K562 (cell line): ENCODE results near the gene NARF. TPM values are rescaled to one million over a fixed set of nuclear protein-coding genes. Genes with fewer than 3 reads are reported as not detected.

Source experiments
- ATAC-seq: fragments of 200-7000 bp; cut with Tn5 transposase; 3 replicates; pipeline ENCODE4 v1.9.1; 2020; ENCODE audit warnings: moderate library complexity
- BruUV-seq: library from RNA; stranded (reverse); fragments of 400-500 nt; replicated peaks from 2 replicates; lab custom pipeline; 2021; lab: Mats Ljungman, UMichigan
- CTCF ChIA-PET: fragments of 300-600 bp; formaldehyde crosslinking; extraction: SDS; loops from one replicate; lab custom pipeline; 2021; ENCODE audit warnings: low intra/inter-chr PET ratio; lab: Yijun Ruan, JAX
- POLR2A ChIA-PET: fragments of 300-600, 350-650 bp; sonication (Branson Sonifier 250); formaldehyde crosslinking; extraction: SDS; loops from one replicate; lab custom pipeline; 2021; ENCODE audit warnings: antibody characterized with exemption, inconsistent platforms; lab: Yijun Ruan, JAX
- DNase-seq, 4 experiments: peaks; one replicate each; pipeline versions ENCODE4 v3.0.0 to v3.0.0-alpha.2; 2011 to 2018; ENCODE audit warnings: low spot score in 3 of 4, mixed read lengths in 3 of 4; ENCODE audit errors: extremely low read depth in 1 of 4
- FAIRE-seq: peaks from 2 replicates; lab custom pipeline; 2011; peaks lifted over from hg19 to GRCh38; lab: Jason Lieb, UNC
- H2AFZ ChIP-seq: 2 replicates; pipeline ENCODE4 v1.6.0; 2011; ENCODE audit warnings: low read depth, low read length, control low read depth, inconsistent platforms
- H3K27ac ChIP-seq: fragments of 200-600 bp; 3 replicates; pipeline ENCODE4 v1.8.0; 2011; ENCODE audit warnings: low read depth, mild to moderate bottlenecking, control low read depth, inconsistent platforms, low read length, moderate library complexity, mixed read lengths; ENCODE audit errors: extremely low read depth
- H3K27me3 ChIP-seq, 2 experiments: fragments of 300-600 bp in 1 of 2; 2 replicates in 1 of 2; 3 replicates in 1 of 2; pipeline versions ENCODE4 v1.6.0 to v1.8.0; 2011; ENCODE audit warnings: inconsistent platforms in 2 of 2, low read length in 2 of 2, mild to moderate bottlenecking in 1 of 2, mixed read lengths in 1 of 2, moderate library complexity in 1 of 2; ENCODE audit not compliant: control insufficient read depth in 2 of 2, insufficient read depth in 2 of 2
- H3K36me3 ChIP-seq: fragments of 300-600 bp; 3 replicates; pipeline ENCODE4 v1.8.0; 2011; ENCODE audit warnings: mild to moderate bottlenecking, low read length, inconsistent platforms; ENCODE audit not compliant: control insufficient read depth, insufficient read depth
- H3K4me1 ChIP-seq, 2 experiments: fragments of 200-600 bp in 1 of 2; replicated peaks in 1 of 2; 2 replicates in 1 of 2; 3 replicates in 1 of 2; pipeline versions ENCODE4 v1.5.1 to v1.8.0; 2011; ENCODE audit warnings: inconsistent platforms in 2 of 2, low read length in 2 of 2, mild to moderate bottlenecking in 1 of 2, mixed read lengths in 1 of 2, moderate library complexity in 1 of 2; ENCODE audit not compliant: control insufficient read depth in 2 of 2, insufficient read depth in 2 of 2
- H3K4me2 ChIP-seq: 2 replicates; pipeline ENCODE4 v1.6.1; 2011; ENCODE audit warnings: low read length, control low read depth, inconsistent platforms, mixed read lengths; ENCODE audit not compliant: insufficient read depth
- H3K4me3 ChIP-seq: fragments of 200-600 bp; sonication (generic), shearing (Covaris generic); 2 replicates; pipeline ENCODE4 v1.5.1; 2016; ENCODE audit warnings: control low read depth, inconsistent platforms
- H3K79me2 ChIP-seq: fragments of 200-600 bp; 3 replicates; pipeline ENCODE4 v1.8.0; 2011; ENCODE audit warnings: low read length, inconsistent platforms; ENCODE audit not compliant: control insufficient read depth, insufficient read depth
- H3K9ac ChIP-seq, 2 experiments: 2 replicates each; pipeline versions ENCODE4 v1.6.0 to v1.6.1; 2011; ENCODE audit warnings: low read depth in 2 of 2, low read length in 2 of 2, control low read depth in 1 of 2, inconsistent platforms in 1 of 2, mild to moderate bottlenecking in 1 of 2, mixed read lengths in 1 of 2; ENCODE audit not compliant: insufficient read depth in 1 of 2
- H3K9me1 ChIP-seq: one replicate; pipeline ENCODE4 v1.6.0; 2011; ENCODE audit warnings: inconsistent platforms, mild to moderate bottlenecking, low read length, moderate library complexity; ENCODE audit not compliant: control insufficient read depth, insufficient read depth
- H3K9me3 ChIP-seq: replicated peaks from 2 replicates; pipeline ENCODE4 v1.5.1; 2011; ENCODE audit warnings: low read depth, low read length, inconsistent platforms; ENCODE audit not compliant: control insufficient read depth, insufficient read depth
- H4K20me1 ChIP-seq: replicated peaks from 2 replicates; pipeline ENCODE4 v1.6.1; 2011; ENCODE audit warnings: low read length, inconsistent platforms, mixed read lengths; ENCODE audit not compliant: control insufficient read depth, insufficient read depth
- BHLHE40 ChIP-seq: IDR thresholded peaks from 2 replicates; pipeline ENCODE4 v1.6.1; 2011; ENCODE audit warnings: low read length, improper control_type of control experiment
- DEAF1 ChIP-seq: fragments of 450-650 bp; formaldehyde crosslinking; IDR thresholded peaks from 2 replicates; pipeline ENCODE4 v1.4.0; 2020; ENCODE audit warnings: mild to moderate bottlenecking, moderate library complexity
- POLR2G ChIP-seq: fragments of 200-400 bp; formaldehyde crosslinking; IDR thresholded peaks from 2 replicates; pipeline ENCODE4 v1.6.1; 2017; ENCODE audit warnings: low read depth, mild to moderate bottlenecking, antibody characterized with exemption, low read length, moderate library complexity
- SAFB ChIP-seq: fragments of 200-400 bp; formaldehyde crosslinking; IDR thresholded peaks from 2 replicates; pipeline ENCODE4 v1.6.1; 2017; ENCODE audit warnings: low read depth, low read length, borderline replicate concordance
- SIN3B ChIP-seq: fragments of 450-650 bp; IDR thresholded peaks from 2 replicates; pipeline ENCODE4 v1.6.1; 2017; ENCODE audit warnings: low read depth, mild to moderate bottlenecking, moderate library complexity
- SMC3 ChIP-seq: conservative IDR thresholded peaks from 2 replicates; pipeline ENCODE4 v1.6.1; 2011; ENCODE audit warnings: low read depth, low read length, improper control_type of control experiment; ENCODE audit not compliant: insufficient read depth
- SUPT5H ChIP-seq: fragments of 450-650 bp; IDR thresholded peaks from 2 replicates; pipeline ENCODE4 v1.6.1; 2016
- TEAD2 ChIP-seq: fragments of 450-650 bp; IDR thresholded peaks from 2 replicates; pipeline ENCODE4 v1.6.1; 2016; ENCODE audit warnings: missing genetic modification characterization, control low read depth, missing compliant biosample characterization
- TRIM25 ChIP-seq: fragments of 450-650 bp; IDR thresholded peaks from 2 replicates; pipeline ENCODE4 v1.7.0; 2016; ENCODE audit warnings: borderline replicate concordance
- ZBTB17 ChIP-seq: fragments of 450-650 bp; formaldehyde crosslinking; IDR thresholded peaks from 2 replicates; pipeline ENCODE4 v1.4.0; 2020; ENCODE audit warnings: mild to moderate bottlenecking
- ZC3H4 ChIP-seq: sonication (generic); formaldehyde crosslinking; IDR thresholded peaks from 2 replicates; pipeline ENCODE4 v1.9.0; 2021; ENCODE audit warnings: missing genetic modification reagents, borderline replicate concordance
- WGBS: fragments of 100-300 bp; shearing (Covaris generic); methylation state at CpG from one replicate; pipeline ENCODE4 v1.1.6; 2016; ENCODE audit warnings: low coverage, mixed read lengths; ENCODE audit not compliant: insufficient coverage; ENCODE audit errors: missing lambda C conversion rate; 5-methylcytosine and 5-hydroxymethylcytosine counted together
- in situ Hi-C: fragments of 300-500 bp; cut with MboI; formaldehyde crosslinking; loops from 4 replicates; pipeline ENCODE4 v1.15.0; 2018; ENCODE audit warnings: inconsistent platforms, mixed read lengths
- intact Hi-C: fragments of 100-400 bp; cut with micrococcal nuclease; formaldehyde crosslinking; loops from 2 replicates; pipeline ENCODE4 v1.14.2; 2022
- polyA plus RNA-seq, 8 experiments: library from polyadenylated mRNA; depleted of rRNA in 4 of 8; stranded (reverse) in 5 of 8; unstranded in 3 of 8; fragments of >200 nt; fragmentation: Nextera tagmentation in 2 of 8; fragmentation: Illumina TruSeq in 1 of 8; extraction: Ambion mirVana in 2 of 8; extraction: Trizol in 1 of 8; gene quantifications; 2 replicates each; pipeline versions ENCODE4 v1.2.1 to v1.2.3, GENCODE V29; 2011 to 2014; ENCODE audit warnings: inconsistent platforms in 1 of 8, missing spikeins in 1 of 8
- total RNA-seq, 7 experiments: library from RNA; depleted of rRNA in 6 of 7; stranded (reverse); fragments of >200 nt in 6 of 7; fragmentation: Illumina TruSeq in 2 of 7; extraction: Trizol in 2 of 7; gene quantifications; 2 replicates each; pipeline versions ENCODE4 v1.2.1 to v1.2.3, GENCODE V29; 2011 to 2021; ENCODE audit warnings: low replicate concordance in 1 of 7

Gene NARF
- total and polyA plus RNA-seq, 9 of the 15 experiments (the other 6 are each of a cell fraction or from before 2014, with no cell fraction given) = 60.4 to 423 (median 132) TPM

- in situ Hi-C loops = no loop called here
- no peak overlapping the region for H3K4me2 ChIP-seq
- 73% methylated on average over 3 of the region's 3 CpGs for WGBS
- H3K79me2 ChIP-seq = no peaks in the 10 kb centered on the region
- no peak for FAIRE-seq
- no peaks in the 10 kb centered on the region for H3K36me3 ChIP-seq
- TF ChIP-seq SAFB (no peak), POLR2G (peak; percentile 45; the same call in 1 of the 2 replicates), ZC3H4 (CRISPR knock-in tag) (no peak), ZBTB17 (CRISPR knock-in tag) (no peak), SMC3 (no peak), BHLHE40 (peak; percentile 22; the same call in 1 of the 2 replicates), TEAD2 (tag) (no peak), SUPT5H (no peak), DEAF1 (no peak), TRIM25 (no peak), SIN3B (no peak)
- no peaks in the 10 kb centered on the region for H3K9me3 ChIP-seq
- H3K27me3 ChIP-seq = no peaks in the 10 kb centered on the region
- no peaks in the 10 kb centered on the region for H4K20me1 ChIP-seq
- 0 out of 4 replicates have a peak overlapping the region, but pooled peaks of 1 of the 2 experiments have one; percentile 7 for H3K9ac ChIP-seq
- CTCF ChIA-PET = interaction anchor here (0.6 kb wide), 1 partner anchor 31 kb away, joined by 3 read pairs; no protein-coding TSS in a partner anchor
- ATAC-seq = no peak
- H3K4me1 ChIP-seq = peaks cover 0 to 28% of the 10 kb centered on the region in 2 experiments; a peak in 2 of 5 replicates
- no peak overlapping the region for H3K27ac ChIP-seq
- no peak overlapping the region for H3K4me3 ChIP-seq
- intact Hi-C loops = no loop called here
- POLR2A ChIA-PET = interaction anchor here (0.6 kb wide), 1 partner anchor 17 kb away, joined by 4 read pairs; no protein-coding TSS in a partner anchor
- no peaks in the 10 kb centered on the region for H3K9me1 ChIP-seq
- no peak for DNase-seq
- H2AFZ ChIP-seq = no peak overlapping the region
- no TSS peak for BruUV-seq
These were observed 30.0 kb upstream of the NARF start for GRCh38 chr17:82428546-82428945.
